ENCODE measurements around the gene PLK3.
"Not testable (repeated sequence)": the region's sequence is repeated elsewhere in the genome, so short reads cannot be mapped to it uniquely, and the experiment has no call there.

Gene PLK3

GRCh38 chr1:44829506-44830384 is 29.6 kb downstream of the PLK3 start:
- no peak for DNase-seq

GRCh38 chr1:44830900-44831304 is 30.7 kb downstream of the PLK3 start:
- DNase-seq = no peak

GRCh38 chr1:44831516-44831915 is 31.3 kb downstream of the PLK3 start:
- DNase-seq = no peak

DNA sequence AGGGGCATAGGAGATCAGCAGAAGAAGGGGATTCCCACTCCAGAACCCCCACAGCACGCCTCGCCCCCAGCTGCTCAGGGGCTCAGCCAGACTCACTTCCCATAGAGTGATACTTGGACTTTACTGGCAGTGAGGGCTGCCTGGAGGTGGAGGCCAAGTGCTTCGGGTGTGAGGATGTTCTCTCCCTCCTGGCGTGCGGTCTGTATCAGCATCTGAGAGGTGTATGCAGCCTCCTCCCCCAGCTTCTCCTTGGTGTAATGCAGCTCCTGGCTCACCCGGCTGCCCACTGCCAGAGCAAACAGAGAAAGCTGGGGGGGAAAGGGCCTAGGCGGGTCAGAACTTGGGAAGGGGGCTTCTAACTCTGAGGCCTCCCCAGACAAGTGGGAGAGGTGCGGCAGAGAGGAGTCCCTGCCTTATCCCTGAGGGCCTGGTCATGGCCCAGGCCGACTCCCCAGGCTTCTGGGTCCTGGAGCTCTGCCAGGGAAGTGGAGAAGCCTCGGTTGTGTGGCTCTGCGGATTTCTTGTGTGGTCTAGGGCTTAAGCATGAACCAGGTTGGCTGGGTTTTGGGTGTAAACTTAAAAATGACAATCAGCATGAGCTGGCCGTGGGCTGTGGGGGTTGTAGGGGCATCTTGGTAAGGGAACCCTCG is 32.0 kb downstream of the PLK3 start:
- DNase-seq = no peak

- DNase-seq = no peak
Measured at GRCh38 chr1:44834328-44834727, 34.2 kb downstream of the PLK3 start.

DNA sequence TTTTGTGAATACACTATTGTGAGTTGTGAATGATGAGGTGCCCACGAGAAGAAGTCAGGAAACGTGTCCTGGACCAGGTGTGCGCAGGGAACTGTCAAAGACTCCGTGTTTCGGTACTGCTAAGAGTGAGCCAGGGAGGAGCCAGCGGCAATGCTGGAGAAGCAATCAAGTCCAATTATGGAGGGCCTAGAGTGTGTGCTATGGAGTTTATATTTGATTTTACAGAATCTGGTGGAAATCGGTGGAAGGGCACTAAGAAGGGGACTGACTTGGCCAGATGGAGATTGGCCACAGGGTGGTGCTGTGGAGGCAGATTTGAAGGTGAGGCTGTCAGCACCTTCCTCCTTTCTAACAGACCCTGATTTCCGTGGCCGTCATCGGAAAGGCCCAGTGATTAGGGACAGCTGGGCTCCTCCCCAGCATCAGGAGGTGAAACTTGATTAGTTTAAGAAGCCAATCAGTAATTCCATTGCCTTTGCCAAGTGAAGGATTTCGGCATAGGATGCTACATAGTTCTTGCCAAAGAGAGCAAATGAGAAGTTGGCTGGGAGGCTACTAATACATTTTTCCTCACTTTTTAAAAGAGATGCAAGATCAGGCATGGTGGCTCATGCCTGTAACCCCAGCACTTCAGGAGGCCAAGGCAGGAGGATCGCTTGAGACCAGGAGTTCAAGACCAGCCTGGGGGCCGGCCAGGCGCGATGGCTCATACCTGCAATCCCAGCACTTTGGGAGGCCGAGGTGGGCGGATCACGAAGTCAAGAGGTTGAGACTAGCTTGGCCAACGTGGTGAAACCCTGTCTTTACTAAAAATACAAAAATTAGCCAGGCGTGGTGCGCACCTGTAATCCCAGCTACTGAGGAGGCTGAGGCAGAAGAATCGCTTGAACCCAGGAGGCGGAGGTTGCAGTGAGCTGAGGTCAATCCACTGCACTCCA is 35.8 kb downstream of the PLK3 start:
- peak; percentile 94 for DNase-seq

- not testable (repeated sequence) for DNase-seq
Measured at GRCh38 chr1:44838294-44838693, 38.1 kb downstream of the PLK3 start.

DNA sequence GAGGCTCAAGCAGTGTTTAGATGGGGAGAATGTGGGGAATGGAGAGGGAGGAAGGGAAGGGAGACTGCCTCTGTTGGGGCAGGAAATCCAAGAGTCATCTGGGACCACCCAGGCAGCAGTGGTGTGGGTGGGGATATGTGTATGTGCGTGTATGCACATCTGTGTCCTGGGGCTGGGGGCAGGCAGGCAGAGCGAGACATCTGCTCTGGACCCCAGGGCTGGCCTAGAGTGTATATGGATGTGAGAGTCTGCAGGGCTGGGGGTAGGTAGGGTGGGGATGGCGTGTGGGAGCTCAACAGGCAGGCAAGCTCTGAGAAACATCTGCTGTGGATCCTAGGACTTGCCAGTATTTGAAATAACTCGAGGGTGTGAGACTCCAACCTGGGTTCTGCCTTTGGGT is 39.4 kb downstream of the PLK3 start:
- no peak for DNase-seq

- no peak for DNase-seq
Measured at GRCh38 chr1:44842486-44842861, 42.3 kb downstream of the PLK3 start.

GRCh38 chr1:44842862-44843655 is 42.9 kb downstream of the PLK3 start, which contains the start of gene PTCH2:
TSS of gene PTCH2 (minus strand) at chr1:44843253. CDS start at chr1:44842932, 321 bp downstream.
- peak; percentile 96 for DNase-seq

- DNase-seq = no peak
Measured at GRCh38 chr1:44846985-44847384, 46.8 kb downstream of the PLK3 start.

- peak; percentile 49 for DNase-seq
Measured at GRCh38 chr1:44847845-44848244, 47.7 kb downstream of the PLK3 start.

- DNase-seq = no peak
Measured at GRCh38 chr1:44848456-44849181, 48.4 kb downstream of the PLK3 start.

DNA sequence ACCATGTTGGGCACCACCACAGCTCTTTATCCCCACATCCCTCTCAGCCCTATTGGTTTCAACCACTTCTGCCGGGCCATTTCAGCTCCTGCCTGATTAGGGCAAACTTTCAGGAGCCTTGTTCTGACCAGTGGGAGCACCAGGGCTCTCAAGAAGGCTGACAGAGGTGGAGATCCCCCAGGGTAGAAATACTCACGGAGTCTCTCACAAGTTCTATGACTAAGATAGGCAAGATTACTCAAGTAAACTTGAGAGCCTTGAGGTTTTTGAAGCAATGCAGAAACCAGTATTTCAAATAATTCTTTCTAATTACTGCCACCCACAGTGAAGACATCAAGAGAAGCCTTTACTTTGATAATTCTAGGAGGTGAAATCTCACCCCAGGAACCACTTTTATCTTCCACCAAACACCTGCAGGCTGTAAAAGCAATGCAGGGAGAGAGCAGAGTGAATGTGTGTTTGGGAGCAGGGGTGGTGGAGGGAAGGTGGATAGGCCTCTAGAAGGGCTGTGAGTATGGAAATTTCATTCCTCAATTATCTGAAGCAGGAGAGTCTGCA is 49.5 kb downstream of the PLK3 start:
- no peak for DNase-seq

DNA sequence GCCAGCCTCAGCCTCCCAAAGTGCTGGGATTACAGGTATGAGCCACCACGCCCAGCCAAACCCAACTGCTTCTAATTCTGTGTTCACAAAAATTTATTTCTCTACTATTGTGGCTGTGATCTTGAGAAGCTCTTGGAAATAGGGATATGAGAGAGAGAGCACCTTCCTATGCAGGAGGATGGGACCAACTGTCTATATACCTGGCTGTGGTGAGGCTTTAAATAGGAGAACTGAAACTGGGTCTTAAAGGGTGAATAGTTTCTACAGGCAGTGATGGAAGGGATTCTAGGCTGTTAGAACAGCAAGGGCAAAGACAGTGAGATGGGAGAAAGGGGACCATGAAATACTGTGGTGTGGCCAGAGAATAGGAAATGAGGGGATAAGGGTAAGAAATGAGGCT is 51.1 kb downstream of the PLK3 start:
- DNase-seq = no peak

GRCh38 chr1:44853201-44853600 is 53.0 kb downstream of the PLK3 start:
- no peak for DNase-seq

DNA sequence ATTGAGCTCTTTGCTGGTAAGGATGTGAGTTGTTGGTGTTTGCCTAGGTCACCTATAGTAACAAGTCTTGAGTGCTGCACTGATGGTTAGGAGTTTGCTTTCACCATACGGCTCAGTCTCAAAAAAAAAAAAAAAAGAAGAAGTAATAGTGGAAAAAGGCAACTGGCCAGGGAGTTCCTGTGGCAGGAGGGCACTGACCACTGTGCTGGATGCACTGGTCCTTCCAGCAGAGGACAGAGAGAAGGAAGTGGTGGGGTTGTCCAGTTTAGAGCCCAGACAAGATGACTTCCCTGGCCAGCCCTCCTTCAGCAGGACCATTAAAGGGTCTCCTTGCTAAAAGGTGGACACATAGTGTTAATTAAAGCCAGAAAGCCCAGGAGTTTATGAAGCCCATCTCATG is 54.8 kb downstream of the PLK3 start:
- no peak for DNase-seq

Data from eye (tissue), 1 donor.